Stimulated activated CD4-positive, alpha-beta T cell treated with anti-CD3 and anti-CD28 coated beads, Interleukin-12 subunit alpha, Interleukin-12 subunit beta, amount 100 ng/mL, for 4 hours (primary cell): ENCODE results near the gene ISOC1.

Source experiments
- DNase-seq: peaks from one replicate; pipeline ENCODE4 v3.0.0-alpha.2; 2020

Gene ISOC1

DNA sequence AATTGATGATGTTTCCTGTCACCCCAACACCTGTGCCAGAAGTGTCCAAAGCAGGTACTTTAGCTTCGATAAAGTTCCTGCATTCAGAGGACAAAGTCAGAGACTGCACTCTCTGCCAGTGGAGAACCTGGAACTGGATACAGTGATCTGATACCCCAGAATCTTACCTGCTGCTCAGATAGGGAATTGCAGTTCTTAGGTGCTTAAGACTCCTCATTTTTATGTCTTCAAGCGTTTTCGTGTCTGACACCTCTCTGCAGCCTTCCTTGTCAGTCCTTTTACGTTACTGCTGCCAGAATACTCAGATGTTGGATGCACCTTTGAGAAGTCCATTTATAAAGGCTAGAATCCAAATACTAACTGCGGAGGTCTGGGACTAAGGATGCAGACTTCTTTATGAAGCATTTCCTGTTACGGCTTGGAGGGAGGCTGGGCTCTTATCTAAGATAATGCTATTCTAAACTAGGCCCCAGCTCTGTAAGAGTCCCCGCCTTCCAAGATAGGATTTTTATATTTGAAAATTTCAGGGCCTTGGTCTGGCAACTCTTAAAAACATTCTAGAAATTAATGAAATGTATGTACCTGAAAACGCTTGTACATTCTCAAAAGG lies 1.9 kb downstream of the ISOC1 start:
- DNase-seq: no peak

DNA sequence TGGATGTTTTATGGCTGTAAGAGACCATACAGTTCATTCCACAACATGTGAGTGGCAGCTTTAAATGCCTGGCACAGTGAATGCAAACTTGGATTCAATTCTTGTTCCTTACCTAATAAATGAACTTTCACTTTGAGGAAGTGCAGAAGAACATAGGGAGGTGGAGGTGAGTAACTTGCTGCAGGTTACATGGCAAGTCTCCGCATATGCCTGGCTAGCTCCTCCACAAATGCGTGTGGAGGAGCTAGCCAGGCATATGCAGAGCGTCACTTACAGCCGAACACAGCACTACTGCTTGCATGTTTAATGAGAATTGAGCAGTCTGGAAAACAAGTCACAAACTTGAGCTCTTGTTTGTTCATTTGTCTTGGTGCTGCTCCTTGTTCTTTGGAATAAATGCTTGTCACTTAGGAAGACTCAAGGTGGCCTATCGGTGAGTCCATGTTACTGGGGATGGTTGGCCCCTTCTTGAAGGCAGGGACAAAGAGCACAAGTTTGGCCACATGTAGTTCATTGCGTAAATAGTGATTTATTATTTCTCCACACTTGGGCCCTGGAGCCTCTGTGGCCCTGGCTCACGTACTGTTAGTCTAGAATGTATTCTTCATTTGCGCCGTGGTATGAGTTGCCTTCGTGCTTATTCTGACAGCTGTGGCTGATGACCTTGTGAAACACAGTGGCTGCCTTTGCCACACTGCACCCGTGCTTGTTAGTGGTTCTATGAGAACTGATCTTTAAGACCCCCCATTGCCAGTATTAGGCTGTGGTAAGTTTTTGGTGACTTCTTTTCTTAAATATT lies 3.1 kb downstream of the ISOC1 start:
- no peak for DNase-seq

DNA sequence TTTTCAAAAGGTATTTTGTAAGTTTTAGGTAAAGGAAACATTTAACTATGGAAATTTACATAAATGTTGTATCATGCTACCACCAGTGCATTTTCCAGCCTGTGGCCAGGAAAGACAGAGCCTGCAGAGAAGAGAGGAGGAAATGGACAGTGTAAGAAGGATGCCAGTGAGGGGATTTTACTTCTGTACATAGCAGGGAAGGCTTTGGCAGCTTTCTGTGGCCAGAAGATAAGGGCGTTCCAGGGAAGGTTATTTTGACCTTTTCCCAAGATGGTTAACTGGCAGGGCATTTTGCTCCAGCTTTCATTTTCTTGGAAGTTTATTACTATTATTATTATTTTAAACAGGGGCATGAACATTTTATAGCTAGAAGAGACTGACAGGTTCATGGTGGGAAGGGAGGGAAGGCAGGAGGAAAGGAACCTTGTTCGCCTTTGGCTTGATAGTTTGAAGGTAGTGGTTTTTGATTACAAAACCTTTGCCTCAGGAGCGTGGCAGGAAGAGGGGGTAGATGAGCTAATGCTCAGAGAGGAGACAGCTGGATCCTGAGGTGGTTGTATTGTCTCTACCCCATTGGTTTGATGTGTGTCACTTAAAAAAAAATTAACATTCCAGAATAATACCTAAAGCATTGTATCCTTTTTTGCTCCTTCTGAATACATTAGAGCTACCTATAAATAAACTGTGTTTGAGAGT lies 4.1 kb downstream of the ISOC1 start:
- DNase-seq: no peak

DNA sequence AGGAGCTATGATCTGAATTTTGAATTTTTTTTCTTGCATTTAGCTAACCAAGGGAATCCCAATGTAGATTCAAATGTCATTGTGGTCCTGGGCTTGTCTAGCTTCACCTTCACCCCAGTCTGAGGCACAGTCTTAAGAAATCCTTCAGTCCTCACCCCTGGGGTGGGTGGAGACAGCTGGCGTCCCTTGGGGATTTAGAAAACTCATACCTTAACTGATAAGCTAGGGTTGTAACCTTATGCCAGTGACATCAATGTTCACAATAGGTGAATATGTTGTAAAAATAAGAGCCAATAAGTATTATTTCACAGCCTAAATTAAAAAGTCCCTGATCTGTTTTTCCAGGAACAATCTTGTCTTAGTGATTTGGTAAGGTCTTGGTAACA lies 4.6 kb downstream of the ISOC1 start:
- no peak for DNase-seq

DNA sequence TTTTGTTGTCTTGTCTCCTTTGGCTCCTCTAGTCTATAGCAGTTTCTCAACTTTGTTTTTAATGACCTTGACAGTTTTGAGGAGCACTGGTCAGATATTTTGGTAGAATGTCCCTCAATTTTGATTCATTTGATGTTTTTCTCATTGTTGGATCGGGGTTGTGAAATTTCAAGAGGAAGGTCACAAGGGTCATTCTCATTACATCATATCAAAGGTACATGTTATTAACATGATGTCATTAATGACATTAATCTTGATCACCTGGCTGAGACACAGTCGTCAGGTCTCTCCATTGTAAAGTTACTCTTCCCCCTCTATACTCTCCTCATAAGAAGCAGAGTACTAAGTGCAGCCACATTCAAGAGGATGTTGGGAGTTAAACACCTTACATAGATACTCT lies 7.2 kb downstream of the ISOC1 start:
- no peak for DNase-seq

DNA sequence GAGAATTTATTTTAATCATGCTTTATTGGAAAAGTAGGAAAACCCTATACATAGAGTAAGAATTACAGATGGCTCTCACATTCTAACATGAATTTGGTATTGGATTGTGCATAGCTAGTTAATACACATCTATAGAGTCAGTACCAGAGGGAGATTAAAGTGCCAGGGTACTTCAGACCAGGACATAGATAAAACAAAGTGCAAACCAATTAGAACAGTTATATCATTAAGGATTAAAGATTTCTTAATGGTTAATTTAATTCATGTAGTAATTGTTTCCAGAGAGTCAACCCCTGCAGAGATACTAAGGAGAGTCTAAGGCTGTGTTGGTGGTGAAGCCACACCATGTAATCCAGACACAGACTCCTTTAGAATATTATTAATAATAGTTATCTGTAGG lies 8.8 kb downstream of the ISOC1 start:
- no peak for DNase-seq

DNA sequence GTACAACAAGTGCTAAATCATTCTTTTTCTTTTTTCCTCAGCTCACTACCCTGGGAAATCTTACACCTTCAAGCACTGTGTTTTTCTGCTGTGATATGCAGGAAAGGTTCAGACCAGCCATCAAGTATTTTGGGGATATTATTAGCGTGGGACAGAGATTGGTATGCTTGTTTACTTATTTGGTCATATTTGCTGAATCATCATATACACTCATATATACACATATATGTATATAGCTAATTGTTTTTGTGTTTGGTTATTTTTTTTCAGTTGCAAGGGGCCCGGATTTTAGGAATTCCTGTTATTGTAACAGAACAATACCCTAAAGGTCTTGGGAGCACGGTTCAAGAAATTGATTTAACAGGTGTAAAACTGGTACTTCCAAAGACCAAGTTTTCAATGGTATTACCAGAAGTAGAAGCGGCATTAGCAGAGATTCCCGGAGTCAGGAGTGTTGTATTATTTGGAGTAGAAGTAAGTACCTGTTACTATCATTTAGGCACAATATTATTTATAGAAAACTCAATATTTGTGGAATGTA lies 10.4 kb downstream of the ISOC1 start:
- no peak for DNase-seq

DNA sequence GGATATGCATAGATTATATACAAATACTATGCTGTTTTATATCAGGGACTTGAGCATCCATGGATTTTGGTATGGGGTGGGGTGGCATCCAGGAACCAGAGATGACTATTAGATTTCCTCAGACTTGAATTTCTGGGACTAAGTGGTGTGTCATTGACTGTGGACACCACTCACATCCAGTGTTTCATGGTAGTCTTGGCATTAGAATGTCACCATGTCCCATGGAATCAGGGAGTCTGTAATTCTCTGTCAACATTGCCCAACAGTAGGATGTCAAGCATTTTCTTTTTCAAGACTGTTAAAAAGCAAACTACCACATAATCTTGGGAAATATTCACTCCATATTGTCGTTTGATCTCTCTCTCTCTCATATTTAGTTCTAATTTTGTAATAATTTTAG lies 13.1 kb downstream of the ISOC1 start:
- no peak for DNase-seq

DNA sequence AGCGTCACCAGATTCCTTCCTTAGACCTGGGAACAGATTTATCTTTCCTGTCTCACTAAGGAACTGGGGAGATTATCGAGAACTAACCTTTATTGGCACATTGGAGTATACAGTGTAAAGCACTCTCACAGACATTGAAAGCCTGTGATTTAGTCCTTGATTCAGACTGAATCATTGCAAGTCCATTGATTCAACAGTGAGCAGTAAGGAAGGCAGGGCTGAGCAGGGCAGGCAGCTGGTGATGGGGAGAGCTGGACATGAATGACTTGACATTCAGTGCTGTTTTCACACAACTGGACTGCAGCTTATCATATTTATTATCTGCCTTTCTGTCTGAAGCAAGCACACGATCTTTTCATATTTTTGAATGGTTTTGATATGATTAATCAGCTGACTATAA lies 16.2 kb downstream of the ISOC1 start:
- no peak for DNase-seq

DNA sequence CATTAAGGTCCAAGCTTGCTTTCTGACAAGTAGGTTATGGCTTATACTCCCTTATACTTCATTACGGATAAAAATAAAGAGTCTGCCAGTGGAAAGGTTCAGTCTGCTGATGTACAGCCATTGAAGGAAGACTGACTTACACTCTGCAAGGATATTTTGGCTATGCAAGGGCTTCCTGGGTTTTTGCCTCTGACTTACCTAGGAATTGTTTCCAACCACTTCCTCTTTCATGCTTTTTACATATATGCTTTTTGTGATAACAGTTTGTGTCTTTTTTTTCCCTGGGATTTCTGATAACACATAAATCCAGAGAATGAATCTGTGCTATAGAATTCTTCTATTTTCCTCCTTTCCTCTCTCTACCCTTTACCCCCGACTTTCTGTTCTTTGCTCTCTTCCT lies 16.8 kb downstream of the ISOC1 start:
- DNase-seq: no peak

DNA sequence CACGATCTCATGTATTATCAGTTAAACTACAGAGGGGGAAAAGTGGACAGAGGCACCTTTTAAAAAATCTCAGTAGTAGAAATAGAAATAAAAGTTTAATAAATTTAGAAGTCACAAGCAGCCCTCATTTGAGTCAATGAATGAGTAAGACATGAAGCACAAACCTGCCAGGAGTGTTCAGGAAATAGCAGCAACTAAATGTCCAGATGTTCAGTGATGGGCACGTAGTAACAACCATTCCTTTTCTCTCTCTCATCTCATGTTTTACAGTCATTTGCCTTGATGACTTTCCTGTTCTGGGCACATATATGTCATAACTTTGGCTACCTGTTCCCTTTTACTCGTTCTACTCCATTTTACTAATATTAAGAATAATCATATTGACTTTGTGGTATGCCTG lies 17.7 kb downstream of the ISOC1 start:
- DNase-seq: no peak

DNA sequence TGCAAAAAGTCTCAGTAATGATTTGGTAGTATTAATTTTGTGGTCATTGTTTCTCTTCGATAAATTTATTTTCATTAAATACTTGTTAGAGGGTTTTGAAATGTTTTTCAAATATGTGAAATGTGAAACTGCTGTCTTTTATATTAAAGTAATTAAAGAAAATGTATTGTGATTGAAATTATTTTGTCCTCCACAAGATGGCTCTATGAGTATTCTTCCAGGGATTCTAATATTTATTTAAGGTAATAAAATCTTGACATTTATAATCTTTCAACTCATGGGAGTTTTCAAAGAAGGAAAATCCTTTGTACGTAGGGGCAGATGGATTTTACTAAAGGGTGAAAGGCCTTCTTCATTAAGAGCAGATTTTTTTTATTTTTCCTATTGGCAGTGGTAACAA lies 19.3 kb downstream of the ISOC1 start:
- no peak for DNase-seq

DNA sequence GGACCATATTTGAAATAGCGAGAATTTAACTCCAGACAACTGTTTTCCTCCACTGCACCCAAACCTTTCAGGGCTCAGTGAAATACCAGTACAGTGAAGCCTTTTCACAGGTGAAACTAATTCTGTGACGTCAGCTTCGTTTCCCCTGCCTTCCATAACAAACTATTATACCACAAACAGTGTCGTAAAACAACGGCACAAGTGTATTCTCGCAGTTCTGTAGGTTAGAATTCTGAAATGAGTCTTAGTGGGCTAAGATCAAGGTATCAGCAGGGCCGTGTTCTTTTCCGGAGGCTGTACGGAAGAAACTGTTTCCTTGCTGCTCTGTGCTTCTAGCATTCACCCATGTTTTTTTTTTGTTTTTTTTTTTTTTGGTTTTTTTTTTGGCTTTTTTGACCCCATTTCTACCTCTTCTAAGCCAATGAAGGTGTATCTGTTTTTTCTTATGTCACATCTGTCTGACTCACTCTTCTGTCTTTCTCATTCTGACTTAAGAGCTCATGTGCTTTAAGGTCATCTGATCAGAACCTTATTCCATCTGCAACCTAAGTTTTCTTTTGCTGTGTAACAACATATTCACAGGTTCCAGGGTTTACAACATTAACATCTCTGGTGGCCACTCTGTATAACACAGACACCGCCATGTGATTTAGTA lies 20.1 kb downstream of the ISOC1 start:
- DNase-seq: no peak

DNA sequence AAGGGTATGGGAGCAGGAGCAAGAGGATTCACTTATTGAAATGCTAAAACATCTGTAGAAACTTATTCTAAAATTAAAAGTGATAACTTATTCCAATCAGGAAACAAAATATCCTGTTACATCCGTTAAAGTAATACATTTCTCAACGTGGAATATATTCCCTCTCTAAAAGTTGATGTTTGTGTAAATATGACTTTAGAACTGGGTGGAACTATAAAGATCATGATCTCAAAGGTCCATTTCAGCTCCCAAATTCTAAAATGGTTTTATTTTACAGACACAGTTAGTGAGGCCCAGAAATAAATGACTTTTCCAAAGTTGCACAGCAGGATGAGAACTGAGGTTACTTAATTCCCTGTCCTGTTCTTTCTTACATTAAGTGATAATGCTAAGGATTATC lies 21.1 kb downstream of the ISOC1 start:
- no peak for DNase-seq

DNA sequence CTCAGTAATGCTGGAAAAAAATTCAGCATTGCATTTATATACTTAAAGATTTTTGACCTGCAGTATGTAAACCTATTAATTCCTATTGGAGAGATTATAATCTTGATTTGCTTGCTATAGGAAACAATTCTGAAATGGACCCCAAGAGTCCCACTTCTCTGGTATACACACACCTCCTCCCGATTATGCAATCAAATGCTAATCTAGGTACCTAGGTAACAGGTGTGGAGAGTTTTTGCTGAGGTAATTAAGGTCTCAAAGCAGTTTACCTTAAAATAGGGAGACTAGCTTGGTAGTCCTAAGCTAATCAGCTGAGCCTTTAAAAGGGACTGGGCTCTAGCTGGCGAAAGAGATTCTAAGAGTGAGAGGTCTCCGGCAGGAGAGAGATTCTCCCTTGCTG lies 22.2 kb downstream of the ISOC1 start:
- no peak for DNase-seq

DNA sequence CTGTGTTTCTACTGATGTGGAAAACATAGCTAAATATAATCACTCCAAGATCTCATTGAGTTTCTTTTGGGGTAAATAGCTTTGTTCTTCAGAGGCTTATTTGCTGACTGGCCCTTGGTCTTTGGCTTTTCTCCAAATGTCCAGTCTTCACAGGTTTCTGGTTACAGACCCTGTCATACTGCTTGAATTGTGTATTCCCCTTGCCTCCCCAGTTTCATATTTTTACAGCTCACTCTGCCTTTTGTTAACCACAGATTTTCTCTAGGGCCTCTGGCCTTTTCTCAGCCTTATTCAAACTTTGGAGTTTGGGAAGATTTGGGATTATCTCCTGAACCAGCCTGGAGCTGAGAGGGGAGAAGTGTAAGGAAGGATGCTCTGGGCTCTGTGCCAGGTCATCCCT lies 23.9 kb downstream of the ISOC1 start:
- no peak for DNase-seq

DNA sequence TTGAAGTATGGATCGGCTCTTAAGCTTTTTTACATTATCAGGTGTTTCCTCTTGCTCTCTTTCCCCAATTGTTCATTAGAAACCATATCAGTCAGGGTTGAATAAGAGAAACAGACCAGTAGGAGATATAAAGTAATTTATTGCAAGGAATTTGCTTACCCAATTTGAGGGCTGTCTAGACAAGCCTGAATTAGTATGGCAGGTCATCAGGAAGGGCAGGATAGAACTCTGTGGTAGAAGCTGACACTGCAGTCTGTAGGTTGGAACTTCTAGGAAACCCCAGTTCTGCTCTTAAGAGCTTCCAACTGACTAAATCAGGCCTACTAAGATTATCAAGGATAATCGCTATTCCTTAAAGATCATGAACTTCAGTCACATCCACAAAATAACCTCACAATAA lies 24.3 kb downstream of the ISOC1 start:
- no peak for DNase-seq

DNA sequence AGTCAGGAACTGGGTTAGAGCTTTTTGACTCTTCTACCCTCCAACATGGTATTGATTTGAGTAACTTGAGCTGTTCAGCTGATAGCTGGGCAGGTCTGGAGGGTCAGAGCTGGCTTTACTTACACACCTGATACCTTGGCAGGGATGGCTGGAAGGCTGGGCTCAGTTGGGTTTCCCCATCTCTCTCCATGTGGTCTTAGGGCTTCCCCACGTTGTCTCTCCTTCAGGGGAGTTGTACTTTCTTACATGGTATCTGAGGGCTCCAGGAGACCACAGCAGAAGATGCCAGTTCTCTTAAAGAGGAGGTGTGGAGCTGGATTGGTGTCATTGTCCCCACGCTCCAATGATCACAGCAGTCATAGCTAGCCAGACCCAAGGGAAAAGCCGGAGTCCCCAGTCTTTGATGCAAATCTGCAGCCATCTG lies 25.6 kb downstream of the ISOC1 start:
- DNase-seq: no peak

DNA sequence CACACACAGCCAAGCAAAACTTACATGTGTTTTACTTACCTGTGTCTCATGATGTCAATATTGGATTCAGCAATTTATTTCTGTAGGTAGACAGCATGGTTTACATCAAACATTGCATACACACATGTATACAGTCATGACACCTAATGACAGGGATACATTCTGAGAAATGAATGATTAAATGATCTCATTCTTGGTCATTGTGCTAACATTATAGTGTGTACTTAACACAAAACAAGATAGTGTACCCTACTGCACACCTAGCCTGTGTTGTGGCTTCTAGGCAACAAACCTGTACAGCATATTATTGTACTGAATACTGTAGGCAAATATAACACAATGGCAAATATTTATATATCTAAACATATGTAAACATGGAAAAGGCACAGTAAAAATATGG lies 28.0 kb downstream of the ISOC1 start:
- DNase-seq: no peak

DNA sequence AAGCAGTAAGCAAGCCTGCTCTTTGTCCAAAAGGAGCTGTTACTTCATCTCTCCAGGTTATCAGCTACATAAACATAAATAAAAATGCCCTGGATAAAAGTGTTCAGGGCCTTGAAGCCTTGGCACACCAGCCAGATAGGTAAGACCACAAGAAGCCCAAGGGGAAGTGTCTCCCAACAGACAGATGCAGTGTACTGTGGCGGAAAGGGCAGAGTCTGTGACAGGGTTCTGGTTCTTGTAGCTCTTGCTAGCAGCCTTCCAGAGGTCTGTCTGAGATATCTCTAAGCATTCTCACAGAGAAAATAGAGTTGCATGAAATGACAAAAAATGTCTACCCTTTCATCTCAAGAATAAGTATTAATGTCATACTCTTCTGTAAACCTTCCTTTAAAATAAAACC lies 30.1 kb downstream of the ISOC1 start:
- no peak for DNase-seq

DNA sequence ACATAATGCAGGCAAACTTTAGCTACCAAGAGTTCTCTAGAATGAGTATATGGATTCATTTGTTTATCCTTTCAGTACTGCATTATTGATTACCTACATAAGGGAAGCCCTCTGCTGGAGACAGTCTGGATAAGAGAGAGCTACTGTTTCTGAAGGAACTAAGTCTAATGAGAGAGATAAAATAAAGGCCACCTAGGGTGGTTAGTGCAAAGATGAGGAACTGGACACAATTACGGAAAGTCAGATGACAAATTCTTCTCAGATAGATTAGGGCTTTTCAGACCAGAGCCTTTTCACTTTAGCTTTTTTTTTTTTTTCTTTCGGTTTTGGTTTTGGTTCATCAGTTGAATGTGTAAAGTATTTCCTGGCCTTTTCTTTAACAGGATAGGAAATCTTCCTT lies 31.3 kb downstream of the ISOC1 start:
- DNase-seq: no peak

DNA sequence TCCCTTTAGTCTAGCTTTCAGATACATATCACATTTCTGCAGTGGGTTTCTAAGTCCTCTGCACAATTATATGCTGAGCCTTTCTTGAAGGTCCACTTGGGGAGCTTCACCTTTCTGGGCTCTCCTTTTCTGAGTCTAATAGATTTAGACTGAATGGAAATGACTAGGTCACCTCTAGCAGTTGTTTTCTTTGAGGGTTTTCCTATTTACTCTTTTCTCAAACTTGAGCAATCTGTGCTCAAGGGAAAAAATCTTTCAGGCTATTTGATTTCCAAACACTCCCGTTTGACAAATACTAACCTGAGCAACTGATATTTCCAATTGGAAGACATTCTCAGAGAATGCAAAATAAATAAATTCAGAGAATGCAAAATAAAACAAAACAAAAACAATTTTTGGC lies 39.0 kb downstream of the ISOC1 start:
- no peak for DNase-seq

DNA sequence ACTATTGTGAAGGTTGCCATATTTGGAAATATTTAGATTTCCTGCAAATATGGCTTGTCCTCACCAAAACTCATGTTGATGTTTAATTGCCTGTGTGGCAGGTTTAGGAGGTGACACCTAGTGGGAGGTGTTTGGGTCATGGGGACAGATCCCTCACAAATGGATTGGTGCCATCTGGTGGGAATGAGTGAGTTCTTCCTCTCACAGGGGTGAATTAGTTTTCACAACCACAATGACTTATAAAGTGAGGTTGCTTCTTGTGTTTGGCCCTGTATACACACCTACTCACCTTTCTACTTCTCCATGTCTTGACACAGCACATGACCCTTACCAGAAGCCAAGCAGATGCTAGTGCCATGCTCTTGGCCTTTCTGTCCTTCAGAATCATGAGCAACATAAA lies 41.1 kb downstream of the ISOC1 start:
- DNase-seq: no peak

DNA sequence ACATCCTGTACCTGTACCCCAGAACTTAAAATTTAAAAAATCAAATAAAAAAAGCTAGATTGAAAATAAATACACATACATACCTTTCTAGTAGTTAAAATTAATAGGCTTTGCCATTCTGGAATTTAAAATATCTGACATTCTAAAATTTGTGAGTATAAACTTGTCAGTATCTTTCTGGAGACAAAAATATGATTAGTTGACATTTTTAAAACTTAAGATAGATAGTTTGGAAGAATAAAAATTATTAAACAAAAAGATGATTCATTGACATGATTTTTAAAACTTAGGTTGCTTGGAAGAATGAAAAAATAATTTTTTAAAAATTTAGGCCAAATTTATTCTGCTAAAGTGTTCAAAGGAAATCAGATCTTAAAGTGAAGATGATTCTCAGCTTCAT lies 43.1 kb downstream of the ISOC1 start:
- DNase-seq: no peak
